ENCODE results near the gene DENND1A. TPM values are rescaled to one million over a fixed set of nuclear protein-coding genes. Genes with fewer than 3 reads are reported as not detected.

DENND1A gene
- total RNA-seq, 1 experiment from 2014 or later = 19.7 TPM

DNA sequence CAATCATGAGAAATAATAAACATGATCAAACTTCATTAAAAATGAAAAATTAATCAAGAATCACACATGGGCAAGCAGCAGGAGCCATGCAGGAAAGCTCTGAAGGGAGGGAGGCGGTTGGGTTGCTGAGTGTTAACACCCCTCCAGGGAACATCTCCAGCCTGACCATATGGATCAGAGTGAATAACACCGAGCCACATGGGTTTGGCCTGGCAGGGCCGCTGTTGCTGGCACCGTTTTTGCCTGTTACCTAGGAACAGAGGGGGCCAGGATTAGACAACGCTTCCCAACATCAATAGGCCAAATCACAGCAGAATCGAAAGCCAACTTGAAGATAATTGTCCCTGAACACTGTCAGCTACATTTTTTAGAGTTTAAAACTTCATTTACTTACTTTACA is 160.2 kb downstream of the DENND1A start:
- no peak for ATAC-seq
- intact Hi-C loops (cut with micrococcal nuclease; ENCODE audit: unreplicated experiment) (no loop called here), in situ Hi-C loops (cut with HindIII; ENCODE audit: low pct_unique_long_range_greater_than_20kb, low sequenced_read_pairs) (no loop called here)
- Histone ChIP-seq H3K36me3 (ENCODE audit: control insufficient read depth, insufficient read depth, low read length) (no peaks in the 10 kb centered on the region), H3K27ac (ENCODE audit: low read length) (no peak overlapping the region), H3K4me1 (ENCODE audit: control insufficient read depth, insufficient read depth, low read length) (no peaks in the 10 kb centered on the region), H3K9me3 (ENCODE audit: control insufficient read depth, insufficient read depth, low read depth, low read length) (no peaks in the 10 kb centered on the region), H3K27me3 (ENCODE audit: control insufficient read depth, insufficient read depth, low read length) (no peaks in the 10 kb centered on the region), H3K4me3 (ENCODE audit: low read depth in 2 of 2, low read length in 2 of 2) (no peak overlapping the region)
- POLR2A ChIA-PET = no interaction called here
- CTCF ChIA-PET = no interaction called here
- BruUV-seq (replicated peaks) = no TSS peak
- TF ChIP-seq SIN3A (IDR thresholded peaks at IDR 0.05; ENCODE audit: borderline replicate concordance, insufficient read depth, low read depth, low read length) (no peak), POLR2AphosphoS5 (IDR thresholded peaks at IDR 0.05; ENCODE audit: low read depth, low read length) (no peak), TCF7L2 (IDR thresholded peaks at IDR 0.05; ENCODE audit: low read depth, low read length) (no peak), REST (IDR thresholded peaks at IDR 0.05; ENCODE audit: insufficient read depth in 1 of 2, low read depth in 2 of 2, low read length in 1 of 2) (no peak), CTCF (IDR thresholded peaks at IDR 0.05) (no peak)
- no peak for DNase-seq (ENCODE audit: low read depth, low spot score)

DNA sequence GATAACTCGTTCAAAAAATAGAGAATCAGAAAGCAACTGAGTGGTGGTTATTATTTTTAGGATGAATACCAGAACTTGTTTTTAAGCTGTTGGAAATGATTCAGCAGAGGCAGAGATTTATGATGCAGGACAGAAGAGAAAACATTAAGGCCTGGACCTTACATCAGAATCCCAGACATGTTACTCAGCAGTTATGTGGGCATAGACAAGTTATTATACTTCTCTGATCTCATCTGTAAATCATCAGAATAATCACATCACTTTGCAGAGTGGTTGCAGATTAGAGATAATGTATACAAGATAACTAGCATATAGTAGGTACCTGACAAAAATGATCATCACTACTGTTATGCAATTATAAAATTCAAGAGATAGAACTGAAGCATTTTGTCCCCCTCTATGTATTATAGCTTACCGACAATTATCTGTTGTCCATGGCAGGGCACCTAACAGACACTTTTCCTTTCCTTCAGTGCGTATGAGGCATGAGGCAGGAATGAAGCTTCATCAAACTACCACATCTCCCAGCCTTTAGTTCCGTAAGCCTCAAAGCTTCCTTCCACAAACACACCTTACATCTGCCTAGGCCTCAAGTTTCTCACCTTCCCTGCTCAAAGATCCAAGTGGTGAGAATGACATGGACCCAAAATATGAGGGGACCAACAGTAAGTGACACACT is 165.9 kb downstream of the DENND1A start:
- H3K27me3 ChIP-seq (ENCODE audit: control insufficient read depth, insufficient read depth, low read length) = no peaks in the 10 kb centered on the region
- CTCF ChIA-PET = no interaction called here
- H3K9me3 ChIP-seq (ENCODE audit: control insufficient read depth, insufficient read depth, low read depth, low read length) = no peaks in the 10 kb centered on the region
- DNase-seq (ENCODE audit: low read depth, low spot score) (no peak), ATAC-seq (no peak)
- in situ Hi-C loops (cut with HindIII; ENCODE audit: low pct_unique_long_range_greater_than_20kb, low sequenced_read_pairs) (no loop called here), intact Hi-C loops (cut with micrococcal nuclease; ENCODE audit: unreplicated experiment) (no loop called here)
- H3K27ac ChIP-seq (ENCODE audit: low read length) = no peak overlapping the region
- no TSS peak for BruUV-seq (replicated peaks)
- no peak overlapping the region for H3K4me3 ChIP-seq (ENCODE audit: low read depth in 2 of 2, low read length in 2 of 2)
- H3K4me1 ChIP-seq (ENCODE audit: control insufficient read depth, insufficient read depth, low read length) = no peaks in the 10 kb centered on the region
- H3K36me3 ChIP-seq (ENCODE audit: control insufficient read depth, insufficient read depth, low read length) = no peaks in the 10 kb centered on the region
- no peak for TF ChIP-seq REST (IDR thresholded peaks at IDR 0.05; ENCODE audit: insufficient read depth in 1 of 2, low read depth in 2 of 2, low read length in 1 of 2)
- TF ChIP-seq SIN3A (IDR thresholded peaks at IDR 0.05; ENCODE audit: borderline replicate concordance, insufficient read depth, low read depth, low read length) = no peak
- no peak for TF ChIP-seq CTCF (IDR thresholded peaks at IDR 0.05)
- TF ChIP-seq TCF7L2 (IDR thresholded peaks at IDR 0.05; ENCODE audit: low read depth, low read length) = no peak
- TF ChIP-seq POLR2AphosphoS5 (IDR thresholded peaks at IDR 0.05; ENCODE audit: low read depth, low read length) = no peak
- POLR2A ChIA-PET = no interaction called here
